SK-N-SH treated with all-trans-retinoic acid at 6 μM for 48 hours (cell line): ENCODE measurements around the gene ETF1.

Experiments
- ATAC-seq: fragments of 200-7000 bp; cut with Tn5 transposase; 3 replicates; pipeline ENCODE4 v1.9.1; 2020; ENCODE audit warnings: mild to moderate bottlenecking, moderate library complexity
- ARNTL ChIP-seq: fragments of 450-650 bp; formaldehyde crosslinking; IDR thresholded peaks from 2 replicates; pipeline ENCODE4 v1.5.0; 2020; ENCODE audit warnings: low read depth, mild to moderate bottlenecking, moderate library complexity, borderline replicate concordance
- BACH2 ChIP-seq: fragments of 250-450 bp; sonication (Bioruptor Pico); IDR thresholded peaks from 2 replicates; pipeline ENCODE4 v1.9.0; 2021; ENCODE audit warnings: mild to moderate bottlenecking, borderline replicate concordance
- ESRRG ChIP-seq: fragments of 250-450 bp; sonication (Bioruptor Pico); IDR thresholded peaks from 2 replicates; pipeline ENCODE4 v1.6.1; 2021; ENCODE audit warnings: mild to moderate bottlenecking
- GLIS3 ChIP-seq: fragments of 250-450 bp; sonication (Bioruptor Pico); IDR thresholded peaks from 2 replicates; pipeline ENCODE4 v1.5.0; 2020; ENCODE audit warnings: mild to moderate bottlenecking, moderate library complexity
- ISL1 ChIP-seq: fragments of 250-450 bp; sonication (Bioruptor Pico); IDR thresholded peaks from 2 replicates; pipeline ENCODE4 v2.1.2; 2022; ENCODE audit warnings: mild to moderate bottlenecking, moderate library complexity
- PPARA ChIP-seq: fragments of 250-450 bp; sonication (Bioruptor Pico); IDR thresholded peaks from 2 replicates; pipeline ENCODE4 v1.5.0; 2020; ENCODE audit warnings: mild to moderate bottlenecking, borderline replicate concordance
- RARB ChIP-seq: fragments of 250-450 bp; sonication (Bioruptor Pico); IDR thresholded peaks from 2 replicates; pipeline ENCODE4 v1.8.0; 2021; ENCODE audit warnings: mild to moderate bottlenecking, moderate library complexity
- SNAI2 ChIP-seq: fragments of 250-450 bp; sonication (Bioruptor Pico); IDR thresholded peaks from 2 replicates; pipeline ENCODE4 v1.5.0; 2020; ENCODE audit warnings: mild to moderate bottlenecking, moderate library complexity
- TCF4 ChIP-seq: fragments of 250-450 bp; sonication (Bioruptor Pico); IDR thresholded peaks from 2 replicates; pipeline ENCODE4 v1.8.0; 2021; ENCODE audit warnings: mild to moderate bottlenecking, moderate library complexity, borderline replicate concordance
- TOX ChIP-seq: fragments of 250-450 bp; sonication (Bioruptor Pico); IDR thresholded peaks from 2 replicates; pipeline ENCODE4 v1.8.0; 2021; ENCODE audit warnings: mild to moderate bottlenecking, moderate library complexity, borderline replicate concordance
- ZC3H10 ChIP-seq: fragments of 250-450 bp; sonication (Bioruptor Pico); IDR thresholded peaks from 2 replicates; pipeline ENCODE4 v1.5.1; 2021; ENCODE audit warnings: mild to moderate bottlenecking, moderate library complexity
- ZFP3 ChIP-seq: fragments of 250-450 bp; sonication (Bioruptor Pico); IDR thresholded peaks from 2 replicates; pipeline ENCODE4 v1.5.0; 2020; ENCODE audit warnings: mild to moderate bottlenecking, moderate library complexity
- ZFP30 ChIP-seq: fragments of 450-650 bp; formaldehyde crosslinking; IDR thresholded peaks from 2 replicates; pipeline ENCODE4 v1.5.0; 2022; ENCODE audit warnings: mild to moderate bottlenecking, moderate library complexity
- ZNF565 ChIP-seq: fragments of 450-650 bp; formaldehyde crosslinking; conservative IDR thresholded peaks from 2 replicates; pipeline ENCODE4 v1.5.0; 2020; ENCODE audit warnings: low read depth, mild to moderate bottlenecking, moderate library complexity
- ZNF70 ChIP-seq: fragments of 450-650 bp; formaldehyde crosslinking; IDR thresholded peaks from 2 replicates; pipeline ENCODE4 v1.5.0; 2020; ENCODE audit warnings: mild to moderate bottlenecking, moderate library complexity
- ZNF8 ChIP-seq: fragments of 450-650 bp; formaldehyde crosslinking; IDR thresholded peaks from 2 replicates; pipeline ENCODE4 v1.5.0; 2020; ENCODE audit warnings: mild to moderate bottlenecking, moderate library complexity
- TF ChIP-seq, protein P1 (sequence below): fragments of 250-450 bp; sonication (Bioruptor Pico); IDR thresholded peaks from 2 replicates; pipeline ENCODE4 v1.8.0; 2020; ENCODE audit warnings: mild to moderate bottlenecking, moderate library complexity, borderline replicate concordance
- TF ChIP-seq, protein P2 (sequence below): fragments of 250-450 bp; sonication (Bioruptor Pico); IDR thresholded peaks from 2 replicates; pipeline ENCODE4 v1.8.0; 2021; ENCODE audit warnings: low read depth, mild to moderate bottlenecking, moderate library complexity, borderline replicate concordance
- TF ChIP-seq, protein P3 (sequence below): fragments of 250-450 bp; sonication (Bioruptor Pico); IDR thresholded peaks from 2 replicates; pipeline ENCODE4 v1.5.1; 2020; ENCODE audit warnings: low read depth, mild to moderate bottlenecking, moderate library complexity
- TF ChIP-seq, protein P4 (sequence below): fragments of 250-450 bp; sonication (Bioruptor Pico); IDR thresholded peaks from 2 replicates; pipeline ENCODE4 v1.5.1; 2021; ENCODE audit warnings: mild to moderate bottlenecking, moderate library complexity
- TF ChIP-seq, protein P5 (sequence below): fragments of 250-450 bp; sonication (Bioruptor Pico); IDR thresholded peaks from 2 replicates; pipeline ENCODE4 v1.5.0; 2020; ENCODE audit warnings: mild to moderate bottlenecking, moderate library complexity

ETF1 gene

DNA sequence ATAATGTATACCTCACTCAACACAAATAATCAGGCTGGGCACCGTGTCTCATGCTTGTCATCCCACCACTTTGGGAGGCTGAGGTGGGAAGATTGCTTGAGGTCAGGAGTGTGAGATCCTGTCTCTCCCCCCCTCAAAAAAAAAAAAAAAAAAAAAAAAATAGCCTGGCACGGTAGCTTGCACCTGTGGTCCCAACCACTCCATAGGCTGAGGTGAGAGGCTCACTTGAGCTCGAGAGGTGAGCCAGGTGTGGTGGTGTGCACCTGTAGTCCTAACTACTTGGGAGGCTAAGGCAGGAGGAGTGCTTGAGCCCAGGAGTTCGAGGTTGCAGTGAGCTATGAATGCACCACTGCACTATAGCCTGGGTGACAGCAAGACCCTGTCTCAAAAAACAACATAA is 9.6 kb upstream of the ETF1 start:
- TF ChIP-seq TCF4 (CRISPR knock-in tag) (no peak), ZC3H10 (no peak), RARB (CRISPR knock-in tag) (no peak)
- TF ChIP-seq, protein P1, sequence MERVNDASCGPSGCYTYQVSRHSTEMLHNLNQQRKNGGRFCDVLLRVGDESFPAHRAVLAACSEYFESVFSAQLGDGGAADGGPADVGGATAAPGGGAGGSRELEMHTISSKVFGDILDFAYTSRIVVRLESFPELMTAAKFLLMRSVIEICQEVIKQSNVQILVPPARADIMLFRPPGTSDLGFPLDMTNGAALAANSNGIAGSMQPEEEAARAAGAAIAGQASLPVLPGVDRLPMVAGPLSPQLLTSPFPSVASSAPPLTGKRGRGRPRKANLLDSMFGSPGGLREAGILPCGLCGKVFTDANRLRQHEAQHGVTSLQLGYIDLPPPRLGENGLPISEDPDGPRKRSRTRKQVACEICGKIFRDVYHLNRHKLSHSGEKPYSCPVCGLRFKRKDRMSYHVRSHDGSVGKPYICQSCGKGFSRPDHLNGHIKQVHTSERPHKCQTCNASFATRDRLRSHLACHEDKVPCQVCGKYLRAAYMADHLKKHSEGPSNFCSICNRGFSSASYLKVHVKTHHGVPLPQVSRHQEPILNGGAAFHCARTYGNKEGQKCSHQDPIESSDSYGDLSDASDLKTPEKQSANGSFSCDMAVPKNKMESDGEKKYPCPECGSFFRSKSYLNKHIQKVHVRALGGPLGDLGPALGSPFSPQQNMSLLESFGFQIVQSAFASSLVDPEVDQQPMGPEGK (CRISPR knock-in tag), result no peak
- ATAC-seq, result no peak

DNA sequence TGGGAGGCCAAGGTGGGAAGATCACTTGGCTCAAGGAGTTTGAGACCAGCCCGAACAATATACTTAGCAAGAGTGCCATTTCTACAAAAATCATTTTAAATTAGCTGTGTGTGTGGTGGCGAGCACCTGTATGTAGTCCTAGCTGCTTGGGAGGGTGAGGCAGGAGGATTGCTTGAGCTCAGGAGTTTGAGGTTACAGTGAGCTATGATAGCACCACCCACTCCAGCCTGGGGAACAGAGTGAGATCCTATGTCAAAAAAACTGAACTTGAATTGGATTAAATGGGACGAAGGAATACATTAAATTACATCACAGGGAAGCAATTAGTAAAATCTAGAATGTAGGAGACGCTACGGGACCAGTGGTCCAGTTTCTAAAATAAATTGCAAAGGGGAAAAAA is 6.4 kb upstream of the ETF1 start:
- TF ChIP-seq ISL1, result no peak
- no peak for TF ChIP-seq ARNTL
- no peak for TF ChIP-seq ZFP30 (CRISPR knock-in tag)
- no peak for TF ChIP-seq TOX
- TF ChIP-seq ZNF70, result no peak
- no peak for TF ChIP-seq ESRRG (CRISPR knock-in tag)
- TF ChIP-seq, protein P2, sequence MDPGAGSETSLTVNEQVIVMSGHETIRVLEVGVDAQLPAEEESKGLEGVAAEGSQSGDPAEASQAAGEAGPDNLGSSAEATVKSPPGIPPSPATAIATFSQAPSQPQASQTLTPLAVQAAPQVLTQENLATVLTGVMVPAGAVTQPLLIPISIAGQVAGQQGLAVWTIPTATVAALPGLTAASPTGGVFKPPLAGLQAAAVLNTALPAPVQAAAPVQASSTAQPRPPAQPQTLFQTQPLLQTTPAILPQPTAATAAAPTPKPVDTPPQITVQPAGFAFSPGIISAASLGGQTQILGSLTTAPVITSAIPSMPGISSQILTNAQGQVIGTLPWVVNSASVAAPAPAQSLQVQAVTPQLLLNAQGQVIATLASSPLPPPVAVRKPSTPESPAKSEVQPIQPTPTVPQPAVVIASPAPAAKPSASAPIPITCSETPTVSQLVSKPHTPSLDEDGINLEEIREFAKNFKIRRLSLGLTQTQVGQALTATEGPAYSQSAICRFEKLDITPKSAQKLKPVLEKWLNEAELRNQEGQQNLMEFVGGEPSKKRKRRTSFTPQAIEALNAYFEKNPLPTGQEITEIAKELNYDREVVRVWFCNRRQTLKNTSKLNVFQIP (CRISPR knock-in tag), result no peak
- TF ChIP-seq ZC3H10, result no peak
- no peak for TF ChIP-seq ZFP3 (CRISPR knock-in tag)
- no peak for TF ChIP-seq RARB (CRISPR knock-in tag)
- no peak for TF ChIP-seq GLIS3 (CRISPR knock-in tag)
- TF ChIP-seq BACH2 (CRISPR knock-in tag), result no peak
- TF ChIP-seq, protein P3, sequence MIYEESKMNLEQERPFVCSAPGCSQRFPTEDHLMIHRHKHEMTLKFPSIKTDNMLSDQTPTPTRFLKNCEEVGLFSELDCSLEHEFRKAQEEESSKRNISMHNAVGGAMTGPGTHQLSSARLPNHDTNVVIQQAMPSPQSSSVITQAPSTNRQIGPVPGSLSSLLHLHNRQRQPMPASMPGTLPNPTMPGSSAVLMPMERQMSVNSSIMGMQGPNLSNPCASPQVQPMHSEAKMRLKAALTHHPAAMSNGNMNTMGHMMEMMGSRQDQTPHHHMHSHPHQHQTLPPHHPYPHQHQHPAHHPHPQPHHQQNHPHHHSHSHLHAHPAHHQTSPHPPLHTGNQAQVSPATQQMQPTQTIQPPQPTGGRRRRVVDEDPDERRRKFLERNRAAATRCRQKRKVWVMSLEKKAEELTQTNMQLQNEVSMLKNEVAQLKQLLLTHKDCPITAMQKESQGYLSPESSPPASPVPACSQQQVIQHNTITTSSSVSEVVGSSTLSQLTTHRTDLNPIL (CRISPR knock-in tag), result no peak
- TF ChIP-seq, protein P4, sequence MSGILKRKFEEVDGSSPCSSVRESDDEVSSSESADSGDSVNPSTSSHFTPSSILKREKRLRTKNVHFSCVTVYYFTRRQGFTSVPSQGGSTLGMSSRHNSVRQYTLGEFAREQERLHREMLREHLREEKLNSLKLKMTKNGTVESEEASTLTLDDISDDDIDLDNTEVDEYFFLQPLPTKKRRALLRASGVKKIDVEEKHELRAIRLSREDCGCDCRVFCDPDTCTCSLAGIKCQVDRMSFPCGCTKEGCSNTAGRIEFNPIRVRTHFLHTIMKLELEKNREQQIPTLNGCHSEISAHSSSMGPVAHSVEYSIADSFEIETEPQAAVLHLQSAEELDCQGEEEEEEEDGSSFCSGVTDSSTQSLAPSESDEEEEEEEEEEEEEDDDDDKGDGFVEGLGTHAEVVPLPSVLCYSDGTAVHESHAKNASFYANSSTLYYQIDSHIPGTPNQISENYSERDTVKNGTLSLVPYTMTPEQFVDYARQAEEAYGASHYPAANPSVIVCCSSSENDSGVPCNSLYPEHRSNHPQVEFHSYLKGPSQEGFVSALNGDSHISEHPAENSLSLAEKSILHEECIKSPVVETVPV, result no peak
- TF ChIP-seq SNAI2, result no peak
- ATAC-seq, result no peak

DNA sequence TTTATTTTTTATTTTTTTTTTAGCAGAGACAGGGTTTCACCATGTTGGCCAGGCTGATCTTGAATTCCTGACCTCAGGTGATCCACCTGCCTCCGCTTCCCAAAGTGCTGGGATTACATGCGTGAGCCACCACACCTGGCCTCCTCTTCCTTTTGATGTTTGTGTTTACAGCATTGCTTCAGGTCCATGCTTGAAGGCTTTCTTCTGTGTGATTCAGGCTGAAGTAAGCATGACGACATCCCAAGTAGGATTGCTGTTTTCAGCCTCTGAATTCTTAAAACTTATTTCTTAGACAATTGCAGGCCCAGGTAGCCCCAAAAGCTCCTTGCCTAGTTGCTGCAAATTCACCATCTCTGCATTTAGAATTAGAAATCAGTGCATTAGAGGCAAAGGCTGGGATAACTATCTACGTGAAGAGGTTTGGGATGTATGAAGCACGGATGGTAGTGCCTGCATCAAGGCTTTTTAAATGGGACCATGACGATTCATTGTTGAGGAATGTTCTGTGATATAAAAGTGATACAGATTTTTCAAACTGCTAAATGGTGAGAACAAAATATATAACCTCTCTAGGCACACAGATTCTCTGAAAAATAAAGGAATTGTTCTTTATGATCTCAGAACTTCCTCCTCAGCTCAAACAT is 3.0 kb upstream of the ETF1 start:
- no peak for ATAC-seq

More for the DNA sequence above, 3.0 kb upstream of the ETF1 start:
- TF ChIP-seq ZNF8 (no peak), GLIS3 (CRISPR knock-in tag) (no peak), TOX (no peak), TCF4 (CRISPR knock-in tag) (no peak), PPARA (CRISPR knock-in tag) (no peak), ISL1 (no peak), ZC3H10 (no peak), ARNTL (no peak), ZNF565 (CRISPR knock-in tag) (no peak), ZFP3 (CRISPR knock-in tag) (no peak)
- TF ChIP-seq, protein P3 (CRISPR knock-in tag), result no peak
- TF ChIP-seq, protein P1 (CRISPR knock-in tag), result no peak
- TF ChIP-seq, protein P5, sequence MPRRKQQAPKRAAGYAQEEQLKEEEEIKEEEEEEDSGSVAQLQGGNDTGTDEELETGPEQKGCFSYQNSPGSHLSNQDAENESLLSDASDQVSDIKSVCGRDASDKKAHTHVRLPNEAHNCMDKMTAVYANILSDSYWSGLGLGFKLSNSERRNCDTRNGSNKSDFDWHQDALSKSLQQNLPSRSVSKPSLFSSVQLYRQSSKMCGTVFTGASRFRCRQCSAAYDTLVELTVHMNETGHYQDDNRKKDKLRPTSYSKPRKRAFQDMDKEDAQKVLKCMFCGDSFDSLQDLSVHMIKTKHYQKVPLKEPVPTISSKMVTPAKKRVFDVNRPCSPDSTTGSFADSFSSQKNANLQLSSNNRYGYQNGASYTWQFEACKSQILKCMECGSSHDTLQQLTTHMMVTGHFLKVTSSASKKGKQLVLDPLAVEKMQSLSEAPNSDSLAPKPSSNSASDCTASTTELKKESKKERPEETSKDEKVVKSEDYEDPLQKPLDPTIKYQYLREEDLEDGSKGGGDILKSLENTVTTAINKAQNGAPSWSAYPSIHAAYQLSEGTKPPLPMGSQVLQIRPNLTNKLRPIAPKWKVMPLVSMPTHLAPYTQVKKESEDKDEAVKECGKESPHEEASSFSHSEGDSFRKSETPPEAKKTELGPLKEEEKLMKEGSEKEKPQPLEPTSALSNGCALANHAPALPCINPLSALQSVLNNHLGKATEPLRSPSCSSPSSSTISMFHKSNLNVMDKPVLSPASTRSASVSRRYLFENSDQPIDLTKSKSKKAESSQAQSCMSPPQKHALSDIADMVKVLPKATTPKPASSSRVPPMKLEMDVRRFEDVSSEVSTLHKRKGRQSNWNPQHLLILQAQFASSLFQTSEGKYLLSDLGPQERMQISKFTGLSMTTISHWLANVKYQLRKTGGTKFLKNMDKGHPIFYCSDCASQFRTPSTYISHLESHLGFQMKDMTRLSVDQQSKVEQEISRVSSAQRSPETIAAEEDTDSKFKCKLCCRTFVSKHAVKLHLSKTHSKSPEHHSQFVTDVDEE, result no peak
